ENCODE measurements around the gene ARMC2. TPM values are rescaled to one million over a fixed set of nuclear protein-coding genes. Genes with fewer than 3 reads are reported as not detected.

ARMC2 gene
- polyA plus RNA-seq, 2 of the 4 experiments (the other 2 are of a cell fraction): 2.1 to 4.9 TPM

DNA sequence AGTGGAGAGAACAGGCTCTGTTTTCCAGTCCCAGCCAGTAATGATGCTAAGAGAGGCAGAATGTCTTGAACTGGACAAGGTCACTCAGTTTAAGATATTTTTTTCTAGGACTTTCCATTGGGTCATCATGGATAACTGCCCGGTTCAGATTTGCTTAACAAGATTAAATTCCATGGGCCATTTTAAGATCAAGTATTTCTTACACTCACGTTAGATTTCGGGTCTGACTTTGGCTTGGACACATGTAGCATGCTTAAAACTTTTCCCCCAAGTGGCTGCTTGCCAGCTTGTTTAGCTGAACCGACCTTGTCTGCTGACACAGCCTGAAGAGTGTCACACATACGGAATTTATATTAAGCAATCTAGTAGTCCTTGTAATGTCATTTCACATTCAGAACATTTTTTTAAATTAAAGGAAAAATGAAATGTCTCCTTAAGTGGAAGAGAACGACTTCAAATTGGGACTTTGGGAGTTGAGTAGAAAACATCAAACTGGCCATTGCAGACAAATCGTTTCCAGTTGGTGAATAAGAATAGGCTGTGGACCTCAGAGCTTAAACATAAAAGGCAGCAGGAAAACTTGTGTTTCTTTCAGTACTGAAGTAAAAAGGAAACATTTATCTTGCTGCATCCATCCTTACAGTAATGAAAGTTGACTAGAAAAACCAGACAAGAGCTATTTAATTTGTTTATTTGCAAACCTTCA is 29.0 kb downstream of the ARMC2 start:
- DNase-seq (ENCODE audit: low read depth in 1 of 2, low spot score in 1 of 2) (no peak), FAIRE-seq (no peak), ATAC-seq (no peak)
- H3K9me3 ChIP-seq: no peaks in the 10 kb centered on the region
- TF ChIP-seq, protein P1, sequence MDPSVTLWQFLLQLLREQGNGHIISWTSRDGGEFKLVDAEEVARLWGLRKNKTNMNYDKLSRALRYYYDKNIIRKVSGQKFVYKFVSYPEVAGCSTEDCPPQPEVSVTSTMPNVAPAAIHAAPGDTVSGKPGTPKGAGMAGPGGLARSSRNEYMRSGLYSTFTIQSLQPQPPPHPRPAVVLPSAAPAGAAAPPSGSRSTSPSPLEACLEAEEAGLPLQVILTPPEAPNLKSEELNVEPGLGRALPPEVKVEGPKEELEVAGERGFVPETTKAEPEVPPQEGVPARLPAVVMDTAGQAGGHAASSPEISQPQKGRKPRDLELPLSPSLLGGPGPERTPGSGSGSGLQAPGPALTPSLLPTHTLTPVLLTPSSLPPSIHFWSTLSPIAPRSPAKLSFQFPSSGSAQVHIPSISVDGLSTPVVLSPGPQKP (IDR thresholded peaks at IDR 0.05; ENCODE audit: low read depth, low read length): no peak
- TF ChIP-seq RNF2 (IDR thresholded peaks at IDR 0.05; ENCODE audit: borderline replicate concordance, low read depth) (no peak), E2F6 (IDR thresholded peaks at IDR 0.05; ENCODE audit: borderline replicate concordance, low read depth) (no peak), NPAS2 (CRISPR knock-in tag; IDR thresholded peaks at IDR 0.05; ENCODE audit: borderline replicate concordance) (no peak), NR3C1 (IDR thresholded peaks at IDR 0.05) (no peak), TP53 (CRISPR knock-in tag; IDR thresholded peaks at IDR 0.05) (no peak), REST (IDR thresholded peaks at IDR 0.05) (no peak), NFE2L2 (conservative IDR thresholded peaks at IDR 0.05; ENCODE audit: low read length) (no peak), HOXA7 (CRISPR knock-in tag; IDR thresholded peaks at IDR 0.05) (no peak), RCOR1 (IDR thresholded peaks at IDR 0.05; ENCODE audit: low read depth, low read length) (no peak), ATOH8 (CRISPR knock-in tag; IDR thresholded peaks at IDR 0.05; ENCODE audit: low read depth) (no peak), MAZ (IDR thresholded peaks at IDR 0.05; ENCODE audit: borderline replicate concordance, low read depth, low read length) (no peak), ZNF302 (CRISPR knock-in tag; IDR thresholded peaks at IDR 0.05) (no peak)
- TF ChIP-seq, protein P2, sequence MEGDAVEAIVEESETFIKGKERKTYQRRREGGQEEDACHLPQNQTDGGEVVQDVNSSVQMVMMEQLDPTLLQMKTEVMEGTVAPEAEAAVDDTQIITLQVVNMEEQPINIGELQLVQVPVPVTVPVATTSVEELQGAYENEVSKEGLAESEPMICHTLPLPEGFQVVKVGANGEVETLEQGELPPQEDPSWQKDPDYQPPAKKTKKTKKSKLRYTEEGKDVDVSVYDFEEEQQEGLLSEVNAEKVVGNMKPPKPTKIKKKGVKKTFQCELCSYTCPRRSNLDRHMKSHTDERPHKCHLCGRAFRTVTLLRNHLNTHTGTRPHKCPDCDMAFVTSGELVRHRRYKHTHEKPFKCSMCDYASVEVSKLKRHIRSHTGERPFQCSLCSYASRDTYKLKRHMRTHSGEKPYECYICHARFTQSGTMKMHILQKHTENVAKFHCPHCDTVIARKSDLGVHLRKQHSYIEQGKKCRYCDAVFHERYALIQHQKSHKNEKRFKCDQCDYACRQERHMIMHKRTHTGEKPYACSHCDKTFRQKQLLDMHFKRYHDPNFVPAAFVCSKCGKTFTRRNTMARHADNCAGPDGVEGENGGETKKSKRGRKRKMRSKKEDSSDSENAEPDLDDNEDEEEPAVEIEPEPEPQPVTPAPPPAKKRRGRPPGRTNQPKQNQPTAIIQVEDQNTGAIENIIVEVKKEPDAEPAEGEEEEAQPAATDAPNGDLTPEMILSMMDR (IDR thresholded peaks at IDR 0.05): no peak
- WGBS (ENCODE audit: missing lambda C conversion rate): 73% methylated on average over 7 of the region's 7 CpGs
- H3K27ac ChIP-seq: no peak overlapping the region
- H3K4me1 ChIP-seq: no peaks in the 10 kb centered on the region
- no peak overlapping the region for H3K4me2 ChIP-seq
- no peak overlapping the region for H3K4me3 ChIP-seq
- CTCF ChIA-PET: interaction anchor here (0.8 to 1.2 kb wide), 2 partner anchors 16 to 41 kb away, joined by 3 read pairs; no protein-coding TSS in a partner anchor
- POLR2A ChIA-PET: no interaction called here

GRCh38 chr6:108878942-108879341 is 30.7 kb downstream of the ARMC2 start:
- CTCF ChIA-PET: no interaction called here
- H3K4me1 ChIP-seq: no peaks in the 10 kb centered on the region
- 90% methylated on average over 2 of the region's 2 CpGs for WGBS (ENCODE audit: missing lambda C conversion rate)
- POLR2A ChIA-PET: no interaction called here
- no peaks in the 10 kb centered on the region for H3K9me3 ChIP-seq
- no peak overlapping the region for H3K4me2 ChIP-seq
- ATAC-seq (no peak), FAIRE-seq (no peak), DNase-seq (ENCODE audit: low read depth in 1 of 2, low spot score in 1 of 2) (no peak)
- H3K4me3 ChIP-seq: no peak overlapping the region
- no peak overlapping the region for H3K27ac ChIP-seq
- TF ChIP-seq EHMT2 (IDR thresholded peaks at IDR 0.05; ENCODE audit: low read depth) (no peak), PBX3 (IDR thresholded peaks at IDR 0.05) (no peak), POLR2AphosphoS2 (conservative IDR thresholded peaks at IDR 0.05; ENCODE audit: low read length) (no peak), EHF (CRISPR knock-in tag; IDR thresholded peaks at IDR 0.05) (no peak)
- TF ChIP-seq, protein P3, sequence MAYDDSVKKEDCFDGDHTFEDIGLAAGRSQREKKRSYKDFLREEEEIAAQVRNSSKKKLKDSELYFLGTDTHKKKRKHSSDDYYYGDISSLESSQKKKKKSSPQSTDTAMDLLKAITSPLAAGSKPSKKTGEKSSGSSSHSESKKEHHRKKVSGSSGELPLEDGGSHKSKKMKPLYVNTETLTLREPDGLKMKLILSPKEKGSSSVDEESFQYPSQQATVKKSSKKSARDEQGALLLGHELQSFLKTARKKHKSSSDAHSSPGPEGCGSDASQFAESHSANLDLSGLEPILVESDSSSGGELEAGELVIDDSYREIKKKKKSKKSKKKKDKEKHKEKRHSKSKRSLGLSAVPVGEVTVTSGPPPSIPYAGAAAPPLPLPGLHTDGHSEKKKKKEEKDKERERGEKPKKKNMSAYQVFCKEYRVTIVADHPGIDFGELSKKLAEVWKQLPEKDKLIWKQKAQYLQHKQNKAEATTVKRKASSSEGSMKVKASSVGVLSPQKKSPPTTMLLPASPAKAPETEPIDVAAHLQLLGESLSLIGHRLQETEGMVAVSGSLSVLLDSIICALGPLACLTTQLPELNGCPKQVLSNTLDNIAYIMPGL (CRISPR knock-in tag; IDR thresholded peaks at IDR 0.05; ENCODE audit: borderline replicate concordance): no peak
